GM12872 (cell line): ENCODE results near the gene CXADR.

Experiments
- TF ChIP-seq, protein P1 (sequence below): IDR thresholded peaks from 3 replicates; pipeline ENCODE4 v1.5.1; 2011; ENCODE audit warnings: low read depth, mild to moderate bottlenecking, low read length, moderate library complexity; ENCODE audit not compliant: insufficient read depth

The CXADR gene

GRCh38 chr21:17513214-17514123 lies 626 bp downstream of the CXADR start:
- TF ChIP-seq, protein P1, sequence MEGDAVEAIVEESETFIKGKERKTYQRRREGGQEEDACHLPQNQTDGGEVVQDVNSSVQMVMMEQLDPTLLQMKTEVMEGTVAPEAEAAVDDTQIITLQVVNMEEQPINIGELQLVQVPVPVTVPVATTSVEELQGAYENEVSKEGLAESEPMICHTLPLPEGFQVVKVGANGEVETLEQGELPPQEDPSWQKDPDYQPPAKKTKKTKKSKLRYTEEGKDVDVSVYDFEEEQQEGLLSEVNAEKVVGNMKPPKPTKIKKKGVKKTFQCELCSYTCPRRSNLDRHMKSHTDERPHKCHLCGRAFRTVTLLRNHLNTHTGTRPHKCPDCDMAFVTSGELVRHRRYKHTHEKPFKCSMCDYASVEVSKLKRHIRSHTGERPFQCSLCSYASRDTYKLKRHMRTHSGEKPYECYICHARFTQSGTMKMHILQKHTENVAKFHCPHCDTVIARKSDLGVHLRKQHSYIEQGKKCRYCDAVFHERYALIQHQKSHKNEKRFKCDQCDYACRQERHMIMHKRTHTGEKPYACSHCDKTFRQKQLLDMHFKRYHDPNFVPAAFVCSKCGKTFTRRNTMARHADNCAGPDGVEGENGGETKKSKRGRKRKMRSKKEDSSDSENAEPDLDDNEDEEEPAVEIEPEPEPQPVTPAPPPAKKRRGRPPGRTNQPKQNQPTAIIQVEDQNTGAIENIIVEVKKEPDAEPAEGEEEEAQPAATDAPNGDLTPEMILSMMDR = no peak

DNA sequence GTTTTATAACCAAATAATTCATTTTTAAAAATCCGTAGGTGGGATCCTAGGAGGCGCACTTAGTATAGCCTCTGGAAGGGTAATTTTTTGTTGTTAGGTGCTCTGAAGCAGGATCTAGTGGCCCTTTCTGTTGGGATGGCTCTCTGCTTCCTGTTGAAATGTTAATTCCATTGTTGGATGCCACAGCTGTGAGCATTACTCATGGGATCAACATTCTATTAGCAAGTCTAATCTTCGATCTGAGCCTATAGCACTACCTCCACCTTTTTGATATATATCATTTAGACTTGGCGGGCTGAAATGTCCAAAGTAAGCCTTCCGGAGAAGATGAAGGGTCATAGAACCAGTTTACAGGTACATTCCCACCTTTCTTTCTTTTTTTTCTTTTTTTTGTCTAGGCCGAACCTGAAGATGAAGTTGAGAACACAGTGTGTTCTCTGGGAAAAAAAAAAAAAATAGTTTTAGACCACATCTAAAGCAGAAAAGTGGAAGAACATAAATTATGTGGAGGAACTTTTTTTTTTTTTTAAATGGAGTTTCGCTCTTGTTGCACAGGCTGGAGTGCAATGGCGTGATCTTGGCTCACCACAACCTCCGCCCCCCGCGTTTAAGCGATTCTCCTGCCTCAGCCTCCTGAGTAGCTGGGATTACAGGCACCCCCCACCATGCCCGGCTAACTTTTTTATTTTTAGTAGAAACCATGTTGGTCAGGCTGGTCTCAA lies 1.4 kb downstream of the CXADR start:
- TF ChIP-seq, protein P1 = no peak

- TF ChIP-seq, protein P1 = no peak
These were observed 6.4 kb downstream of the CXADR start for GRCh38 chr21:17519208-17519738.

GRCh38 chr21:17519965-17520609 lies 7.2 kb downstream of the CXADR start:
- TF ChIP-seq, protein P1 = no peak

GRCh38 chr21:17523007-17523451 lies 10.2 kb downstream of the CXADR start:
- TF ChIP-seq, protein P1 = no peak

DNA sequence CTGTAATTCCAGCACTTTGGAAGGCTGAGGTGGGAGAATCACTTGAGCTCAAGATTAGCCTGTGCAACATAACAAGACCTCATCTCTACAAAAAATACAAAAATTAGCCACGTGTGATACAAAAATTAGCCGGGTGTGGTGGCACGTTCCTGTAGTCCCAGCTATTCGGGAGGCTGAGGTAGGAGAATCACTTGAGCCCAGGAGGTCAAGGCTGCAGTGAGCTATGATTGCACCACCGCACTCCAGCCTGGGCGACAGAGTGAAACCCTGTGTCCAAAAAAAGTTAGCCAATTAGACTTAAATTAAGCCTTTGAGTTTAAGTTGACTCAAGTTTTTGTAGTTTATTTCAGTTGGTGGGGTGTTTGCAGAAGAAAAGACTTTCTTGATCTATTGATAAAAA lies 11.8 kb downstream of the CXADR start:
- TF ChIP-seq, protein P1 = no peak

DNA sequence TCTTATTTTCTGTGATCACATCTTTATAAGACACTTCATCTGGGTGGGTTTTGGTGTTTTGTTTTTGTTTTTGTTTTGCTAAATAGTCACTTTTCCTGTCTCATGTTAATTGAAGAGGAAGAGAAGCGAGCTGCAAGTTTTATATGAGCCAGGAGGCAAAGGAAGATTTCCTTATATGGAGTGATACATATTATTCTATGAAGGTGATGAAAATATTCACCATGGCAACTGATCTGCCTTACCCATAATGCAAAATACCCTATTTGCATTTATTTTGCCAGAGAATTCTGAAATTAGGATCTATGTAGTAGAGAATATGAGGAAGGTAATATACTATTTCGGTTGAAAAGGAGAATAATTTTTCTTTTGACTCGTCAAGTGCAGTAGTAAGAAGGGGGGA lies 13.9 kb downstream of the CXADR start:
- TF ChIP-seq, protein P1 = no peak
